K562 treated with DMSO at 1 percent for 24 hours (cell line): ENCODE results near the gene SCGB1D1. TPM values are rescaled to one million over a fixed set of nuclear protein-coding genes. Genes with fewer than 3 reads are reported as not detected.

Experiments
- total RNA-seq: library from RNA; unstranded; fragments of 300-600 nt; gene quantifications from 2 replicates; pipeline ENCODE4 v1.2.3, GENCODE V29; 2022; ENCODE audit warnings: low read depth; ENCODE audit not compliant: insufficient read depth

Gene SCGB1D1, protein sequence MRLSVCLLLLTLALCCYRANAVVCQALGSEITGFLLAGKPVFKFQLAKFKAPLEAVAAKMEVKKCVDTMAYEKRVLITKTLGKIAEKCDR
- not detected in 2 replicates for total RNA-seq

DNA sequence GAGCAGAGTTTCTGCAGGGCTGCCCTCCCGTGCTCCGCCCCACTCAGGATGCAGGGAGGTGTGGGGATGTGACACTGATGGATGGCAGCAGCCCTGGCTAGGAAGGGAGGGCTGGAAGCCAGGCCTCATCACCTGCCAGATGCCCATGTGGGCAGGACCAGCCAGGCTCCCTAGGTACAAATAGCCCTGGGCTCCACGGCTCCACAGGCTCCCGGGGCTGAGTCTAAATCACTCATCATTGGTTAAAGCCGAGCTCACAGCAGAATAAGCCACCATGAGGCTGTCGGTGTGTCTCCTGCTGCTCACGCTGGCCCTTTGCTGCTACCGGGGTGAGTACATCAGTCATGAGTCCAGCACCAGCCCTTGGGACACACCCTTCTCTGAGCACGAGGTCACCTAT is at the start of gene SCGB1D1:
Gene SCGB1D1 (plus strand): TSS at position 206 of the 400 bp plus-strand sequence. CDS start 69 bp downstream, at position 275.

GRCh38 chr11:62242021-62242420 is 52.0 kb downstream of the SCGB1D1 start, which contains the start of gene SCGB1D2:
SCGB1D2 (plus strand) TSS chr11:62242239; CDS start chr11:62242308, 69 bp downstream.

Other genes with a start within 250 kb of the SCGB1D1 start
- 10.5 and 16.4 TPM in 2 replicates for gene BEST1, start 239.9 kb upstream of the SCGB1D1 start, total RNA-seq
- gene FTH1, start 222.6 kb upstream of the SCGB1D1 start, total RNA-seq: 6,226 and 6,816 TPM in 2 replicates
- 57.2 and 67.1 TPM in 2 replicates for gene INCENP, start 66.2 kb upstream of the SCGB1D1 start, total RNA-seq
- not detected in 2 replicates for gene SCGB2A1, start 18.5 kb downstream of the SCGB1D1 start, total RNA-seq
- gene SCGB1D2, start 52.0 kb downstream of the SCGB1D1 start, total RNA-seq: not detected in 2 replicates
- gene SCGB2A2, start 79.9 kb downstream of the SCGB1D1 start, total RNA-seq: not detected in 2 replicates
- not detected in 2 replicates for gene SCGB1D4, start 108.9 kb downstream of the SCGB1D1 start, total RNA-seq
- gene ASRGL1, start 147.2 kb downstream of the SCGB1D1 start, total RNA-seq: 33.6 and 38.2 TPM in 2 replicates
- gene SCGB1A1, start 228.8 kb downstream of the SCGB1D1 start, total RNA-seq: not detected in 2 replicates